ENCODE data around the gene PEAK3. TPM values are rescaled to one million over a fixed set of nuclear protein-coding genes. Genes with fewer than 3 reads are reported as not detected.

The PEAK3 gene
- total RNA-seq, 1 donor from 2014 or later, result not detected

DNA sequence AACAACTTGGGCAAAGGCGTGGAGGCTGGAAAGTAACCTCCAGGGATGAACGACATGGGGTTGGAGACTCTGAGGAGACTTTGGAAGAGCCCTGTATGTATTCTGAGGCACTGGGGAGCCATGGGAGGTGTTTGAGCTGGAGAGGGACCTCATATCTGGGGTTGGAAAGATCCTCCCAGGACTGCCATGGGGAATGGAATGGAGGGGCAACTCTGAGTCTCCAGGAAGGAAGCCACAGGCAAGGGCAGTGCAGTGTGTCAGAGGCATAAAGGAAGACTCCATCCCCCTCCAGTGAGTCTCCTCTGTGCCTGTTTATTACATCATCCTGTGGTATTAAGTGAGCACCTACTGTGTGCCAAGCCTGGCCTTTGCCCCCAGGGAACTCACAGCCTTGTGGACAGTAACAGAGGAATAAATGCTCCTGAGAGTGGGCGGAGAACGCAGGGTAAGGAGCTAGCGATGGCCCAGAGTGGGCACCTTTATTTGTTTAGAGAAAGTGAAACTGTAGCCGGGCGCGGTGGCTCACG lies 7.7 kb downstream of the PEAK3 start:
- DNase-seq (ENCODE audit: low spot score in 2 of 2, unreplicated experiment in 2 of 2), result no peak
- peaks cover 22% of the 10 kb centered on the region for H3K4me1 Mint-ChIP-seq
- TF ChIP-seq, protein P1, sequence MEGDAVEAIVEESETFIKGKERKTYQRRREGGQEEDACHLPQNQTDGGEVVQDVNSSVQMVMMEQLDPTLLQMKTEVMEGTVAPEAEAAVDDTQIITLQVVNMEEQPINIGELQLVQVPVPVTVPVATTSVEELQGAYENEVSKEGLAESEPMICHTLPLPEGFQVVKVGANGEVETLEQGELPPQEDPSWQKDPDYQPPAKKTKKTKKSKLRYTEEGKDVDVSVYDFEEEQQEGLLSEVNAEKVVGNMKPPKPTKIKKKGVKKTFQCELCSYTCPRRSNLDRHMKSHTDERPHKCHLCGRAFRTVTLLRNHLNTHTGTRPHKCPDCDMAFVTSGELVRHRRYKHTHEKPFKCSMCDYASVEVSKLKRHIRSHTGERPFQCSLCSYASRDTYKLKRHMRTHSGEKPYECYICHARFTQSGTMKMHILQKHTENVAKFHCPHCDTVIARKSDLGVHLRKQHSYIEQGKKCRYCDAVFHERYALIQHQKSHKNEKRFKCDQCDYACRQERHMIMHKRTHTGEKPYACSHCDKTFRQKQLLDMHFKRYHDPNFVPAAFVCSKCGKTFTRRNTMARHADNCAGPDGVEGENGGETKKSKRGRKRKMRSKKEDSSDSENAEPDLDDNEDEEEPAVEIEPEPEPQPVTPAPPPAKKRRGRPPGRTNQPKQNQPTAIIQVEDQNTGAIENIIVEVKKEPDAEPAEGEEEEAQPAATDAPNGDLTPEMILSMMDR (IDR thresholded peaks at IDR 0.05; ENCODE audit: unreplicated experiment), result no peak
- peak overlapping the region; percentile 90 for H3K27ac Mint-ChIP-seq
- H3K4me3 Mint-ChIP-seq, result peak overlapping the region; percentile 55
- peaks cover 13% of the 10 kb centered on the region for H3K36me3 Mint-ChIP-seq
- H3K9me3 Mint-ChIP-seq, result no peaks in the 10 kb centered on the region
- H3K27me3 Mint-ChIP-seq (ENCODE audit: low read depth), result no peaks in the 10 kb centered on the region

DNA sequence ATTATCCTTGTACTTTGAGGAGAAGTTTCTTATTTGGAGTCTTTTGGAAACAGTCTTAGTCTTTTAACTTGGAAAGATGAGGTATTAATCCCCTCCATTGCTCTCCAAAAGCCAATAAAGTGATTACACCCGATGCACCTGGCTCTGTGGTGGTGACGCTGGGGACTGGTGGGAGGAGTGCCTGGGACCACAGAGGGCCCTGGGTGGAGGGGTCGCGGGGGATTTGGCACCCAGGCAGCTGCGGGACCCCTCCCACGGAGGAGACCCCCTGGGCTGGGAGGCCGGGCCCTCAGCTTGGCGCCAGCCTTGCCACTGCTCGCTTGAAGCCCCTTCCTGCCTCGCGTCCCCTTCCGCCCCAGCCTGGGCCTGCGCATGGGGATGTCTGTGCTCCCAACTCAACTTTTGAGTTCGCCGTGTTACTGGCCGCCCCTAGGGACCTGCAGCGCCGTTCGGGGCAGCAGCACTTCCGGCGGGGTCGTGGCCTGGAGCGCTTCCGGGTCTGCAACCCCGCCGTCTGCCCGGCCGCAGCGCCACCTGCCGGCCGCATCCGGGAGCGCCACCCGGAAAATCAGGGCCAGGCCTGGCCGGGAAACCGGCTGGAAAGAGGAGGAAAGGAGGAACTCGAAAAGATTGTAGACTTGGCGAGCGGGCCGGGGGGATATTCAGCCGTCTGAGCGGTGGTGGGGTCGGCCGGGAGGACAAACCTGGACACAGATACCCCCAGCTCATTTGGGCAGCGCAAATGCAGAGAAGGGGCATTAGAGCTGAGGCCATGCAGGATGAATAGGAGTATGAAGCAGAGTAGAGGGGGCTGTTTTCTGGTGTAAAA lies 8.4 kb downstream of the PEAK3 start:
- H3K27ac Mint-ChIP-seq, result peak overlapping the region; percentile 90
- H3K9me3 Mint-ChIP-seq, result no peaks in the 10 kb centered on the region
- peaks cover 13% of the 10 kb centered on the region for H3K36me3 Mint-ChIP-seq
- H3K27me3 Mint-ChIP-seq (ENCODE audit: low read depth), result no peaks in the 10 kb centered on the region
- peak overlapping the region; percentile 55 for H3K4me3 Mint-ChIP-seq
- H3K4me1 Mint-ChIP-seq, result peaks cover 22% of the 10 kb centered on the region
- TF ChIP-seq, protein P1 (IDR thresholded peaks at IDR 0.05; ENCODE audit: unreplicated experiment), result peak; percentile 100
- peak; percentile 64 to 92 for DNase-seq (ENCODE audit: low spot score in 2 of 2, unreplicated experiment in 2 of 2)

DNA sequence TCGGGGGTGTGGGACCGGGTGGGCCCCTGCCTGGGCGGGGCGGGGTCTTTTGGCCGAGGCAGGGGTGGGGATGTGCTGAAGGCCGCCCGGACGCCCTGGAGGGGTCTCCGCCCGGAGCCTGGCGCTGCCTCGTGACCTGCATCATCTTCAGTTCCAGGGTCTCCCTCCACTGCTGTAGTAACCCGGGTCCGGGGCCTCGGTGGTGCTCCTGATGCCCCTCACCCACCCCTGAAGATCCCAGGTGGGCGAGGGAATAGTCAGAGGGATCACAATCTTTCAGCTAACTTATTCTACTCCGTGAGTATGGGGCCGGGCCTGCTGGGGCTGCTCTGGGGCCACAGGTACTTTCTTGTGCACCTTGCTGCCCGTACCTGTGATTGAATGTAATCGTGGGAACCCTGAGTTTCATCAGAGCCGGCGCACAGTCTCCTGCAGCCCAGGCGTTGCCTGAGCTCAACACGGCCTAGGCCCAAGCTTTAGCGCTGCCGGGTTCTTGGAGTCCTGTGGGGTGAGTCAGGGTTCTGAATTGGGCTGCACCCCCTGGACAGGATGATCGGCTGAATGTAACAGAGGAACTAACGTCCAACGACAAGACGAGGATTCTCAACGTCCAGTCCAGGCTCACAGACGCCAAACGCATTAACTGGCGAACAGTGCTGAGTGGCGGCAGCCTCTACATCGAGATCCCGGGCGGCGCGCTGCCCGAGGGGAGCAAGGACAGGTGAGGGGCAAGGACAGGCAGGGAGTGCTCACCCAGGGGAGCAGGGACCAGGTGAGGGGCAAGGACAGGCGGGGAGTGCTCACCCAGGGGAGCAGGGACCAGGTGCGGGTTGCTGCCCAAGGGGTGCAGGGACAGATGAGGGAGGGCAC lies 10.5 kb downstream of the PEAK3 start:
- DNase-seq (ENCODE audit: low spot score in 2 of 2, unreplicated experiment in 2 of 2), result no peak
- H3K27ac Mint-ChIP-seq, result peak overlapping the region; percentile 93

DNA sequence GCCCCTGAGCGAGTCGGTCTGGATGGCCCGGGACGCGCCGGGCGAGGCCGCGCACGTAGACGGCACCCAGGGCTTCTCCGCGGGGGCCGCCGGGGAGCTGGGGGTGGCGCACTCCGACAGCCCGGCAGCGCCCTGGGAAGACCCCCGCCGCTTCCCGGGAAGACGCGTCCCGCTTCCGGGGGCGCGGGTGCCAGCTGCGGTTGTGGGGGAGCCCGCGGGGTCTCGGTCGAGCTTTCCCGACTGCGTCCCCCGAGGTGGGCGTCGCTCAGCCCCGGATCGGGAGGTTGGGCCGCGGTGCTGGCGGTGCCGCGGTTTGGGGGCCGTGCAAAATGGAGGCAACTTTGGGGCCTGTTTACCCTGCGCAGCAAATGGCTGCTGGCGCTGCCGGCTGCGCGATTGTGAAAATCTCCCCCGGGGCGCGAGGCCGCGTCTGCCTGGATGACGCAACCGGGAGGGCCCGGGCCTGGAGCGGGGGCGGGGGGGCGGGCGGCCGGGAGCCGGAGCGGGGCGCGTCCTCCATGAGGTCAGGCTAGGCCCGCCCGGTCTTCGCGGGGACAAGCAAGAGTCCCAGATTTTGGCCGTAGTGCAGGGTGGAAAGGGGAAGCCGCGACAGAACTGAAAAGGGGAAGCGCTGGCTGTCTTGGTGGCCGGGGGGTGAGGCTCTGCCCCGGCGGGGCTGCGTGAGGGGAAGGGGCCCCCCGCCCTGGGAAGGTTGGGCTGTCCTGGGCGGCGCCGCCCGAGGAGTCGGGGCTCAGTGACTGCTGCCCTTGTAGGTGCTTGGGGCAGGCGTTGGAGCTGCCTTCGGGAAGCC lies 11.3 kb downstream of the PEAK3 start:
- H3K9me3 Mint-ChIP-seq, result no peaks in the 10 kb centered on the region
- TF ChIP-seq, protein P1 (IDR thresholded peaks at IDR 0.05; ENCODE audit: unreplicated experiment), result no peak
- H3K27me3 Mint-ChIP-seq (ENCODE audit: low read depth), result no peaks in the 10 kb centered on the region
- H3K36me3 Mint-ChIP-seq, result peaks cover 13% of the 10 kb centered on the region
- H3K27ac Mint-ChIP-seq, result peak overlapping the region; percentile 93
- H3K4me1 Mint-ChIP-seq, result peaks cover 35% of the 10 kb centered on the region
- peak overlapping the region; percentile 88 for H3K4me3 Mint-ChIP-seq
- DNase-seq (ENCODE audit: low spot score in 2 of 2, unreplicated experiment in 2 of 2), result peak in 1 of 2 experiments; percentile 75

More for the DNA sequence above, 10.5 kb downstream of the PEAK3 start:
- Mint-ChIP-seq H3K9me3 (no peaks in the 10 kb centered on the region), H3K4me3 (peak overlapping the region; percentile 88), H3K4me1 (peaks cover 32% of the 10 kb centered on the region), H3K36me3 (peaks cover 13% of the 10 kb centered on the region), H3K27me3 (ENCODE audit: low read depth) (no peaks in the 10 kb centered on the region)
- TF ChIP-seq, protein P1 (IDR thresholded peaks at IDR 0.05; ENCODE audit: unreplicated experiment), result no peak

DNA sequence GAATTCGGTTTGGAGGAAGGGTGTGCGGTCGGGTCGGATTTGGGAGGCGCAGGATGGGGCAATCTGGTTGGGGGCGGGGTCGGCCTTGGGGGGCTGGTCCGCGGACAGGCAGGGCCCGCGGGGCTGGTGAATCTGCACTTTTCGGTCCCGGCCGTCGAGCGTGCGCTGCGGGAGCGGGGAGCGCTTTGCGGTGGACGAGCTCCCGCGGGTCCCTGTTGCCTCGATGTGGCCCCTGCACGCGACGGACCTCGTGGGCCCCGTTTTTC lies 11.9 kb downstream of the PEAK3 start:
- H3K4me3 Mint-ChIP-seq, result peak overlapping the region; percentile 88
- DNase-seq (ENCODE audit: low spot score in 2 of 2, unreplicated experiment in 2 of 2), result no peak
- peaks cover 34% of the 10 kb centered on the region for H3K4me1 Mint-ChIP-seq
- H3K27ac Mint-ChIP-seq, result peak overlapping the region; percentile 93
- no peaks in the 10 kb centered on the region for H3K27me3 Mint-ChIP-seq (ENCODE audit: low read depth)
- H3K36me3 Mint-ChIP-seq, result peaks cover 12% of the 10 kb centered on the region
- TF ChIP-seq, protein P1 (IDR thresholded peaks at IDR 0.05; ENCODE audit: unreplicated experiment), result no peak
- H3K9me3 Mint-ChIP-seq, result no peaks in the 10 kb centered on the region

All from mesothelial cell of epicardium (in vitro differentiated cells).